Fibroblast of lung (primary cell): Measurements from ENCODE around the gene ID2. TPM values are rescaled to one million over a fixed set of nuclear protein-coding genes. Genes with fewer than 3 reads are reported as not detected.
A peak's percentile ranks its signal among the peaks of the same experiment; 100 is the strongest.

Source experiments
- DNase-seq, 2 donors: peaks; one replicate each; pipeline versions ENCODE4 v3.0.0 to v3.0.0-alpha.2; 2010; ENCODE audit warnings: low read depth in 2 of 2
- H2AFZ ChIP-seq: 2 replicates; pipeline ENCODE4 v1.5.1; 2012; ENCODE audit warnings: low read length, control low read depth, inconsistent platforms
- H3K27ac ChIP-seq: 2 replicates; pipeline ENCODE4 v1.5.1; 2011; ENCODE audit warnings: low read length, control low read depth; ENCODE audit not compliant: insufficient read depth
- H3K27me3 ChIP-seq: 2 replicates; pipeline ENCODE4 v1.5.1; 2011; ENCODE audit warnings: mild to moderate bottlenecking, low read length; ENCODE audit not compliant: control insufficient read depth, insufficient read depth
- H3K36me3 ChIP-seq: 2 replicates; pipeline ENCODE4 v1.5.1; 2011; ENCODE audit warnings: low read length; ENCODE audit not compliant: control insufficient read depth, insufficient read depth
- H3K4me1 ChIP-seq: 2 replicates; pipeline ENCODE4 v1.5.1; 2011; ENCODE audit warnings: low read length; ENCODE audit not compliant: control insufficient read depth, insufficient read depth; ENCODE audit errors: extremely low read depth
- H3K4me2 ChIP-seq: 2 replicates; pipeline ENCODE4 v1.5.1; 2011; ENCODE audit warnings: low read length, control low read depth; ENCODE audit not compliant: insufficient read depth; ENCODE audit errors: extremely low read depth
- H3K4me3 ChIP-seq, 4 experiments: fragments of 200-600 bp in 1 of 4; sonication (generic) in 1 of 4; replicated peaks in 1 of 4; 2 replicates each; pipeline ENCODE4 v1.5.1; 2011 to 2016; ENCODE audit warnings: low read length in 4 of 4, low read depth in 3 of 4, mild to moderate bottlenecking in 3 of 4, control low read depth in 2 of 4, inconsistent platforms in 1 of 4, mixed read lengths in 1 of 4; ENCODE audit not compliant: insufficient read depth in 1 of 4; ENCODE audit errors: control extremely low read depth in 1 of 4
- H3K79me2 ChIP-seq: 2 replicates; pipeline ENCODE4 v1.5.1; 2012; ENCODE audit warnings: mild to moderate bottlenecking, low read length, inconsistent platforms; ENCODE audit not compliant: control insufficient read depth, insufficient read depth
- H3K9ac ChIP-seq: 2 replicates; pipeline ENCODE4 v1.5.1; 2011; ENCODE audit warnings: mild to moderate bottlenecking, low read length, control low read depth; ENCODE audit not compliant: insufficient read depth
- H3K9me3 ChIP-seq: 2 replicates; pipeline ENCODE4 v1.5.1; 2012; ENCODE audit warnings: low read depth, low read length; ENCODE audit not compliant: control insufficient read depth, insufficient read depth
- H4K20me1 ChIP-seq: 2 replicates; pipeline ENCODE4 v1.5.1; 2011; ENCODE audit warnings: low read length; ENCODE audit not compliant: control insufficient read depth, insufficient read depth; ENCODE audit errors: extremely low read depth
- EZH2 ChIP-seq: IDR thresholded peaks from 2 replicates; pipeline ENCODE4 v1.5.1; 2012; ENCODE audit warnings: low read length, control low read depth, mild to moderate bottlenecking; ENCODE audit errors: missing control alignments
- polyA minus RNA-seq: library from RNA; depleted of rRNA, polyadenylated mRNA; stranded (reverse); fragments of >200 nt; gene quantifications from 2 replicates; pipeline ENCODE4 v1.2.3, GENCODE V29; 2011; ENCODE audit warnings: low replicate concordance
- polyA plus RNA-seq, 2 donors: library from polyadenylated mRNA; depleted of rRNA in 1 of 2; stranded (reverse) in 1 of 2; unstranded in 1 of 2; fragments of >200 nt; gene quantifications; 2 replicates each; pipeline ENCODE4 v1.2.1, GENCODE V29; 2011 to 2012; ENCODE audit warnings: missing spikeins in 1 of 2
- total RNA-seq: library from RNA; depleted of rRNA; stranded (reverse); fragments of >200 nt; gene quantifications from 2 replicates; pipeline ENCODE4 v1.2.1, GENCODE V29; 2014
- TF ChIP-seq, protein P1 (sequence below), 2 donors: IDR thresholded peaks in 1 of 2; conservative IDR thresholded peaks in 1 of 2; 1 replicate in 1 of 2; 2 replicates in 1 of 2; pipeline ENCODE4 v1.5.1; 2011 to 2012; ENCODE audit warnings: low read length in 2 of 2, control low read depth in 1 of 2, inconsistent platforms in 1 of 2, low read depth in 1 of 2, mild to moderate bottlenecking in 1 of 2

The ID2 gene, protein sequence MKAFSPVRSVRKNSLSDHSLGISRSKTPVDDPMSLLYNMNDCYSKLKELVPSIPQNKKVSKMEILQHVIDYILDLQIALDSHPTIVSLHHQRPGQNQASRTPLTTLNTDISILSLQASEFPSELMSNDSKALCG
- total RNA-seq (66.6 and 150 TPM in 2 replicates), polyA plus RNA-seq (23.1 and 92.5 TPM in 2 replicates), polyA minus RNA-seq (20.2 and 61.7 TPM in 2 replicates)
- 19.0 and 59.9 TPM in 2 replicates for polyA plus RNA-seq (2012)

DNA sequence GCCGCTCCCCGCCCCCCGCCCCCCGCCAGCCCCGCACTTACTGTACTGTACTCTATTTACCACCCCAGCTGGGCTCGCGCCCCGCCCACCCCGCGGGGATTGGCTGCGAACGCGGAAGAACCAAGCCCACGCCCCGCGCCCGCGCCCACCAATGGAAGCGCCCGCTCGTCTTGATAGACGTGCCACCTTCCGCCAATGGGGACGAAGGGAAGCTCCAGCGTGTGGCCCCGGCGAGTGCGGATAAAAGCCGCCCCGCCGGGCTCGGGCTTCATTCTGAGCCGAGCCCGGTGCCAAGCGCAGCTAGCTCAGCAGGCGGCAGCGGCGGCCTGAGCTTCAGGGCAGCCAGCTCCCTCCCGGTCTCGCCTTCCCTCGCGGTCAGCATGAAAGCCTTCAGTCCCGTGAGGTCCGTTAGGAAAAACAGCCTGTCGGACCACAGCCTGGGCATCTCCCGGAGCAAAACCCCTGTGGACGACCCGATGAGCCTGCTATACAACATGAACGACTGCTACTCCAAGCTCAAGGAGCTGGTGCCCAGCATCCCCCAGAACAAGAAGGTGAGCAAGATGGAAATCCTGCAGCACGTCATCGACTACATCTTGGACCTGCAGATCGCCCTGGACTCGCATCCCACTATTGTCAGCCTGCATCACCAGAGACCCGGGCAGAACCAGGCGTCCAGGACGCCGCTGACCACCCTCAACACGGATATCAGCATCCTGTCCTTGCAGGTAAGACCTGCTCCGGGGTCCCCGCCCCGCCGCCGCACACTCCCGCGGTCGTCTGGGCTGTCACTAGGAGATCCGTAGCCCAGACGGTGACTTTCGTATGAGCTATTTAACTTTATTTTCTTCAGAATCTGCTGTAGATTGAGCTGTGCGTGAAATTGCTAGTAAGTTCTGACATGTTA, at the start of gene ID2:
Gene ID2 (plus strand): TSS at position 271 of the 907 bp plus-strand sequence. CDS start 110 bp downstream, at position 381.
- H2AFZ ChIP-seq, result peak within 1 kb of the TSS; percentile 76
- peak within 1 kb of the TSS; percentile 60 to 95 (median 84) for H3K4me3 ChIP-seq
- H3K36me3 ChIP-seq, result no peaks in the 10 kb centered on the region
- peak within 1 kb of the TSS; percentile 69 for H3K9ac ChIP-seq
- H3K27ac ChIP-seq, result peak within 1 kb of the TSS; percentile 96
- TF ChIP-seq, protein P1, sequence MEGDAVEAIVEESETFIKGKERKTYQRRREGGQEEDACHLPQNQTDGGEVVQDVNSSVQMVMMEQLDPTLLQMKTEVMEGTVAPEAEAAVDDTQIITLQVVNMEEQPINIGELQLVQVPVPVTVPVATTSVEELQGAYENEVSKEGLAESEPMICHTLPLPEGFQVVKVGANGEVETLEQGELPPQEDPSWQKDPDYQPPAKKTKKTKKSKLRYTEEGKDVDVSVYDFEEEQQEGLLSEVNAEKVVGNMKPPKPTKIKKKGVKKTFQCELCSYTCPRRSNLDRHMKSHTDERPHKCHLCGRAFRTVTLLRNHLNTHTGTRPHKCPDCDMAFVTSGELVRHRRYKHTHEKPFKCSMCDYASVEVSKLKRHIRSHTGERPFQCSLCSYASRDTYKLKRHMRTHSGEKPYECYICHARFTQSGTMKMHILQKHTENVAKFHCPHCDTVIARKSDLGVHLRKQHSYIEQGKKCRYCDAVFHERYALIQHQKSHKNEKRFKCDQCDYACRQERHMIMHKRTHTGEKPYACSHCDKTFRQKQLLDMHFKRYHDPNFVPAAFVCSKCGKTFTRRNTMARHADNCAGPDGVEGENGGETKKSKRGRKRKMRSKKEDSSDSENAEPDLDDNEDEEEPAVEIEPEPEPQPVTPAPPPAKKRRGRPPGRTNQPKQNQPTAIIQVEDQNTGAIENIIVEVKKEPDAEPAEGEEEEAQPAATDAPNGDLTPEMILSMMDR (conservative IDR thresholded peaks at IDR 0.05 in 1 of 2, IDR thresholded peaks at IDR 0.05 in 1 of 2; ENCODE audit: low read depth in 1 of 2, low read length in 2 of 2), result no peak
- H3K27me3 ChIP-seq, result no peaks in the 10 kb centered on the region
- peak within 1 kb of the TSS; percentile 88 for H3K4me2 ChIP-seq
- peaks cover 18% of the 10 kb centered on the region for H3K4me1 ChIP-seq
- DNase-seq, result peak; percentile 98
- no peaks in the 10 kb centered on the region for H3K9me3 ChIP-seq
- H4K20me1 ChIP-seq, result no peaks in the 10 kb centered on the region
- peaks cover 19% of the 10 kb centered on the region for H3K79me2 ChIP-seq

DNA sequence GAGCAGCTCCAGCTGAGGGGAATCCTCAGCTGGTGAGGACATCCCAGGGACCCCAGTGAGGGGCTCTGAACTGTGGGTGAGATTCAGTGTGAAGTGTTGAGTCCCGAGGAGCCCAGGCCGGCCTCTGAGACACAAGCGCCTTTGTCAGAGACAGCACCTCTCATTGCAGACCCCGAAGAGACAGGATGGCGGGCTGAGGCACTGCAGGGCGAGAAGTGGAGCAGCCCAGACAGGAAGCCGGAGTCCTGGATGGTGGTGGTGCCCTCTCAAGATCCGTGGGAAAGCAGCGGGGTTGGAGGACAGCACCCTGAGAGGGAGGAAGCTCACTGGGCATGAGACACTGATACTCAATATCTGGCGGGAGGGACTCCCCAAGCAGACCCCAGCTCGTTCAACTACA, 49.1 kb upstream of the ID2 start:
- Histone ChIP-seq H3K4me3 (no peak overlapping the region), H3K9ac (no peak overlapping the region), H4K20me1 (no peaks in the 10 kb centered on the region), H3K4me1 (peaks cover 32% of the 10 kb centered on the region), H3K27me3 (no peaks in the 10 kb centered on the region), H3K4me2 (no peak overlapping the region), H3K36me3 (no peaks in the 10 kb centered on the region), H3K9me3 (no peaks in the 10 kb centered on the region), H3K79me2 (no peaks in the 10 kb centered on the region), H2AFZ (no peak overlapping the region), H3K27ac (no peak overlapping the region)
- TF ChIP-seq, protein P1 (conservative IDR thresholded peaks at IDR 0.05 in 1 of 2, IDR thresholded peaks at IDR 0.05 in 1 of 2; ENCODE audit: low read depth in 1 of 2, low read length in 2 of 2), result no peak
- no peak for TF ChIP-seq EZH2
- no peak for DNase-seq

DNA sequence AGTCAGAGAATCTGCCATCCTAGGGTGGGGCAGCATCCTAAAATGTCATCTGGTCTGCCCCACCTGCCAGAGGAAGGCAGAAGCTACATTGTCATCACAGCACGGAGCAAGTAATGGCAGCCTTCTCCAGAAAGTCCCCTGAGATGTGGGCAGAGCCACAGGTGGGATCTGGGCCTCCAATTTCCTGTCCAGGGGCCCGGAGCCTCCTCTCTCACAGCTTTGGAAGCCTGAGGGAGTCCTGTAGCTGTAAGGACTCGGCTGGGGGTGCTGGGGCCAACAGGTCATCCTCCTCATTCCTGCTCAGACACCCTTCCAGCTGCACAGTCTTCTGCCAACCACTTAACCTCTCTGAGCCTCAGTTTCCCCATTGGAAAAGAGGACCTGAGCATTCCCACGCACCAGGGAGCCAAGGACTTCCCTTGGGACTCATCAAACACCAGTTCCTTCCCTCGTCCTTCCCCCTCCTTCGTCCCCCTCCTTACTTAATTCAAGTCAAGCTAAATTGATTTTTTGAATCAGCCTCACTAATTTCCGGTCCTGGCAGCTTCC, 48.6 kb upstream of the ID2 start:
- Histone ChIP-seq H3K27me3 (no peaks in the 10 kb centered on the region), H3K4me2 (peak overlapping the region; percentile 92), H3K79me2 (no peaks in the 10 kb centered on the region), H2AFZ (peak overlapping the region; percentile 65), H3K4me3 (peak overlapping the region in 1 of 4 experiments; percentile 14), H3K4me1 (peaks cover 32% of the 10 kb centered on the region), H3K27ac (peak overlapping the region; percentile 91), H4K20me1 (no peaks in the 10 kb centered on the region), H3K9ac (peak overlapping the region; percentile 55), H3K36me3 (no peaks in the 10 kb centered on the region), H3K9me3 (no peaks in the 10 kb centered on the region)
- TF ChIP-seq, protein P1 (conservative IDR thresholded peaks at IDR 0.05 in 1 of 2, IDR thresholded peaks at IDR 0.05 in 1 of 2; ENCODE audit: low read depth in 1 of 2, low read length in 2 of 2), result no peak
- TF ChIP-seq EZH2, result no peak
- no peak for DNase-seq
